Measurements from ENCODE around the gene GSE1. TPM values are rescaled to one million over a fixed set of nuclear protein-coding genes. Genes with fewer than 3 reads are reported as not detected.

GSE1 gene
- total RNA-seq, 8 experiments from 2014 or later: 13.0 to 63.2 (median 38.5) TPM

GRCh38 chr16:85644093-85644712, 31.1 kb downstream of the GSE1 start:
- 80 to 100% (median 98%) methylated on average over 1 to 13 of the region's 21 CpGs; no CpG with 5 or more reads in 4 of the 10 experiments for WGBS, 10 experiments
- no peak for ATAC-seq (replicated peaks in 6 of 8)
- in situ Hi-C loops (cut with MboI; ENCODE audit: low pct_unique_long_range_greater_than_20kb in 2 of 9, low sequenced_read_pairs in 9 of 9, unreplicated experiment in 9 of 9): no loop called here
- Histone ChIP-seq H3K4me1 (replicated peaks in 1 of 2) (peaks cover 10 to 15% of the 10 kb centered on the region in 2 donors), H3K27ac (no peak overlapping the region), H3K4me3 (no peak overlapping the region)

- no peak overlapping the region for H3K27ac ChIP-seq
- WGBS, 10 experiments: 94% methylated on average over 3 of the region's 19 CpGs; no CpG with 5 or more reads in 9 of the 10 experiments
- in situ Hi-C loops (cut with MboI; ENCODE audit: low pct_unique_long_range_greater_than_20kb in 2 of 9, low sequenced_read_pairs in 9 of 9, unreplicated experiment in 9 of 9): no loop called here
- no peak for ATAC-seq (replicated peaks in 6 of 8)
- no peak overlapping the region for H3K4me3 ChIP-seq
- peaks cover 19 to 21% of the 10 kb centered on the region in 2 donors for H3K4me1 ChIP-seq (replicated peaks in 1 of 2)
Measured at GRCh38 chr16:85645021-85645589, 32.0 kb downstream of the GSE1 start.

- H3K4me1 ChIP-seq (replicated peaks in 1 of 2): peaks cover 31 to 33% of the 10 kb centered on the region in 2 donors
- WGBS, 10 experiments: 93 to 100% methylated on average over 1 to 7 of the region's 17 CpGs; no CpG with 5 or more reads in 8 of the 10 experiments
- no peak overlapping the region for H3K4me3 ChIP-seq
- H3K27ac ChIP-seq: no peak overlapping the region
- ATAC-seq (replicated peaks in 6 of 8): no peak
- in situ Hi-C loops (cut with MboI; ENCODE audit: low pct_unique_long_range_greater_than_20kb in 2 of 9, low sequenced_read_pairs in 9 of 9, unreplicated experiment in 9 of 9): no loop called here
Measured at GRCh38 chr16:85646358-85646907, 33.3 kb downstream of the GSE1 start.

GRCh38 chr16:85646976-85647375, 33.9 kb downstream of the GSE1 start:
- Histone ChIP-seq H3K4me1 (replicated peaks in 1 of 2) (peaks cover 36 to 38% of the 10 kb centered on the region in 2 donors), H3K27ac (no peak overlapping the region), H3K4me3 (no peak overlapping the region)
- ATAC-seq (replicated peaks in 6 of 8): no peak
- WGBS, 10 experiments: 90 to 100% (median 100%) methylated on average over 1 to 2 of the region's 15 CpGs; no CpG with 5 or more reads in 7 of the 10 experiments
- in situ Hi-C loops (cut with MboI; ENCODE audit: low pct_unique_long_range_greater_than_20kb in 2 of 9, low sequenced_read_pairs in 9 of 9, unreplicated experiment in 9 of 9): no loop called here

GRCh38 chr16:85648070-85648714, 35.1 kb downstream of the GSE1 start:
- ATAC-seq (replicated peaks in 6 of 8): no peak
- in situ Hi-C loops (cut with MboI; ENCODE audit: low pct_unique_long_range_greater_than_20kb in 2 of 9, low sequenced_read_pairs in 9 of 9, unreplicated experiment in 9 of 9): no loop called here
- H3K4me3 ChIP-seq: no peak overlapping the region
- peaks cover 46 to 48% of the 10 kb centered on the region in 2 donors for H3K4me1 ChIP-seq (replicated peaks in 1 of 2)
- no peak overlapping the region for H3K27ac ChIP-seq
- WGBS, 10 experiments: 53 to 100% (median 92%) methylated on average over 1 to 11 of the region's 26 CpGs; no CpG with 5 or more reads in 5 of the 10 experiments

- ATAC-seq (replicated peaks in 6 of 8): no peak
- WGBS, 10 experiments: 40 to 92% (median 81%) methylated on average over 1 to 12 of the region's 14 CpGs; no CpG with 5 or more reads in 6 of the 10 experiments
- in situ Hi-C loops (cut with MboI; ENCODE audit: low pct_unique_long_range_greater_than_20kb in 2 of 9, low sequenced_read_pairs in 9 of 9, unreplicated experiment in 9 of 9): no loop called here
Measured at GRCh38 chr16:85648805-85649204, 35.7 kb downstream of the GSE1 start.

GRCh38 chr16:85649411-85650134, 36.5 kb downstream of the GSE1 start:
- in situ Hi-C loops (cut with MboI; ENCODE audit: low pct_unique_long_range_greater_than_20kb in 2 of 9, low sequenced_read_pairs in 9 of 9, unreplicated experiment in 9 of 9): no loop called here
- 90 to 100% methylated on average over 3 of the region's 16 CpGs; no CpG with 5 or more reads in 8 of the 10 experiments for WGBS, 10 experiments
- peak overlapping the region; percentile 76 to 95 for H3K27ac ChIP-seq
- H3K4me1 ChIP-seq (replicated peaks in 1 of 2): peaks cover 52 to 56% of the 10 kb centered on the region in 2 donors
- H3K4me3 ChIP-seq: no peak overlapping the region
- no peak for ATAC-seq (replicated peaks in 6 of 8)

More at GRCh38 chr16:85648805-85649204, 35.7 kb downstream of the GSE1 start:
- Histone ChIP-seq H3K4me3 (no peak overlapping the region), H3K4me1 (replicated peaks in 1 of 2) (peaks cover 52 to 53% of the 10 kb centered on the region in 2 donors), H3K27ac (no peak overlapping the region)

GRCh38 chr16:85650135-85650843, 37.2 kb downstream of the GSE1 start:
- in situ Hi-C loops (cut with MboI; ENCODE audit: low pct_unique_long_range_greater_than_20kb in 2 of 9, low sequenced_read_pairs in 9 of 9, unreplicated experiment in 9 of 9): no loop called here
- WGBS, 10 experiments: 7 to 100% (median 64%) methylated on average over 1 to 5 of the region's 39 CpGs; no CpG with 5 or more reads in 5 of the 10 experiments
- Histone ChIP-seq H3K4me1 (replicated peaks in 1 of 2) (peaks cover 52 to 56% of the 10 kb centered on the region in 2 donors), H3K4me3 (peak overlapping the region in 1 of 5 donors; percentile 5), H3K27ac (peak overlapping the region; percentile 76 to 95)
- ATAC-seq (replicated peaks in 6 of 8): peak in 6 of 8 experiments; percentile 3 to 23 (median 16)

GRCh38 chr16:85650844-85651628, 37.9 kb downstream of the GSE1 start:
- Histone ChIP-seq H3K4me1 (replicated peaks in 1 of 2) (peaks cover 52 to 56% of the 10 kb centered on the region in 2 donors), H3K27ac (peak overlapping the region; percentile 90 to 95), H3K4me3 (peak overlapping the region in 1 of 5 donors; percentile 5)
- ATAC-seq (replicated peaks in 6 of 8): peak in 5 of 8 experiments; percentile 3 to 32 (median 23)
- 13 to 100% (median 20%) methylated on average over 1 to 6 of the region's 42 CpGs; no CpG with 5 or more reads in 7 of the 10 experiments for WGBS, 10 experiments
- in situ Hi-C loops (cut with MboI; ENCODE audit: low pct_unique_long_range_greater_than_20kb in 2 of 9, low sequenced_read_pairs in 9 of 9, unreplicated experiment in 9 of 9): no loop called here

- WGBS, 10 experiments: 0 to 80% (median 40%) methylated on average over 1 to 9 of the region's 27 CpGs; no CpG with 5 or more reads in 5 of the 10 experiments
- in situ Hi-C loops (cut with MboI; ENCODE audit: low pct_unique_long_range_greater_than_20kb in 2 of 9, low sequenced_read_pairs in 9 of 9, unreplicated experiment in 9 of 9): no loop called here
- H3K4me1 ChIP-seq (replicated peaks in 1 of 2): peaks cover 52 to 56% of the 10 kb centered on the region in 2 donors
- peak in 5 of 8 experiments; percentile 0 to 32 (median 2) for ATAC-seq (replicated peaks in 6 of 8)
- peak overlapping the region; percentile 90 to 95 for H3K27ac ChIP-seq
- no peak overlapping the region for H3K4me3 ChIP-seq
Measured at GRCh38 chr16:85651629-85652430, 38.7 kb downstream of the GSE1 start.
